Activated CD4-positive, alpha-beta T cell treated with anti-CD3 and anti-CD28 coated beads, Interleukin-10, Interleukin-2, amounts not matched to agents 100 ng/mL and 50 ng/mL, durations not matched to agents 16 hours and 8 hours (primary cell): ENCODE measurements around the gene DOK7.
"Not testable (repeated sequence)": the region's sequence is repeated elsewhere in the genome, so short reads cannot be mapped to it uniquely, and the experiment has no call there.

Experiments
- DNase-seq: peaks from one replicate; pipeline ENCODE4 v3.0.0-alpha.2; 2020

Gene DOK7

DNA sequence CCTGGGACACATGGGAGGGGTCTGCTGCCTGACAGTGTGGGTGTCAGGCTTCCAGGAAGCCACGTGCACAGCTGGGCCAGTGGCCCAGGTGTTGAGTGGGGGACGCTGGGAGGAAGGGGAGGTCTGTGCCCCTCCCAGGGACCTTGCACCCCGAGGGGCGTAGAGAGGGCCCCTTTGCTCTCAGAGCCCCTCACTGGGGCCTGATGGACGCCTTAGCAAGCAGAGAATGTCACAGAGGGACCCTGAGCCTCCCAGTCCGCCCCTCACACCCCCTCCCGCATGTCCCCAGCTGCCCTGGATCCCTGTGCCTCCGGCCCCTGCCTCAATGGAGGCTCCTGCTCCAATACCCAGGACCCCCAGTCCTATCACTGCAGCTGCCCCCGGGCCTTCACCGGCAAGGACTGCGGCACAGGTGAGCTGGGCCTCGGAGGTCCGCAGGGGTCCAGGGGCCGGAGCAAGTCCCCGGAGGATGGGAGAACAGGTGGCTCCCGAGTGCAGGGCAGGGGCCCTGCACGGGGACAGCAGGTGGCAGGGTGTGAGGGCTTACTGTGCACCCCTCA lies 19.3 kb upstream of the DOK7 start:
- DNase-seq = no peak

- no peak for DNase-seq
Measured at GRCh38 chr4:3444351-3445110, 18.6 kb upstream of the DOK7 start.

DNA sequence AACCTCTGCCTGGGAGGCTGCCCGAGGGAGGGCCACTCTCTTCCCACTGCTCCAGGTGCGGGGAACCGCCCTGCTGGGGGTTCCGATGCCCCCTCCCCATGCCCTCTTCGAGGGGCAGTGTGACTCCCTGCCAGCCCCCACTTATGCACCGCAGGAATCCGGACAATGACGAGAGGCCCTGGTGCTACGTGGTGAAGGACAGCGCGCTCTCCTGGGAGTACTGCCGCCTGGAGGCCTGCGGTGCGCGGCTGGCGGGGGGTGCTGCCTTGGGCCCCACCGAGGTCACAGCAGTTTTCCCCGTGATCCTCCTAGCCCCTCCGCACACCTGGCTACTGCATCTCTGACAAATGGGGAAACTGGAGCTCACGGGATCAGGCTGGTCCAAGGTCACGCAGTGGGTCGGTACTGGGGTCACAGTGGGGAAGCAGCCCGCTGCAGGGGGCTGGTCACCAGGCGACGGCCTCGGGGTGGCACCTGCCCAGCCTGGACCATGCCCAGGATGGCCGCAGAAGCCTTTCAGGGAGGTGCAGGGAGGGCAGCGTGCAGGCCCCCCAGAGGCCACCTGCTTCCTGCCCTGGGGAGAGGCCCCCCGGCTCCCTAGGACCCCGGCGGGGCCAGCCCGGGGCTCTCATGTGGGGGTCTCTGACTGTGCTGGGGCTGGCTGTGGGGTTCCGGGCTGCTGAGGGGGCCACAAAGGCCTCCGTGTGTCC lies 17.8 kb upstream of the DOK7 start:
- no peak for DNase-seq

- no peak for DNase-seq
Measured at GRCh38 chr4:3445829-3446545, 17.1 kb upstream of the DOK7 start.

GRCh38 chr4:3446631-3447320 lies 16.3 kb upstream of the DOK7 start:
- DNase-seq = no peak

DNA sequence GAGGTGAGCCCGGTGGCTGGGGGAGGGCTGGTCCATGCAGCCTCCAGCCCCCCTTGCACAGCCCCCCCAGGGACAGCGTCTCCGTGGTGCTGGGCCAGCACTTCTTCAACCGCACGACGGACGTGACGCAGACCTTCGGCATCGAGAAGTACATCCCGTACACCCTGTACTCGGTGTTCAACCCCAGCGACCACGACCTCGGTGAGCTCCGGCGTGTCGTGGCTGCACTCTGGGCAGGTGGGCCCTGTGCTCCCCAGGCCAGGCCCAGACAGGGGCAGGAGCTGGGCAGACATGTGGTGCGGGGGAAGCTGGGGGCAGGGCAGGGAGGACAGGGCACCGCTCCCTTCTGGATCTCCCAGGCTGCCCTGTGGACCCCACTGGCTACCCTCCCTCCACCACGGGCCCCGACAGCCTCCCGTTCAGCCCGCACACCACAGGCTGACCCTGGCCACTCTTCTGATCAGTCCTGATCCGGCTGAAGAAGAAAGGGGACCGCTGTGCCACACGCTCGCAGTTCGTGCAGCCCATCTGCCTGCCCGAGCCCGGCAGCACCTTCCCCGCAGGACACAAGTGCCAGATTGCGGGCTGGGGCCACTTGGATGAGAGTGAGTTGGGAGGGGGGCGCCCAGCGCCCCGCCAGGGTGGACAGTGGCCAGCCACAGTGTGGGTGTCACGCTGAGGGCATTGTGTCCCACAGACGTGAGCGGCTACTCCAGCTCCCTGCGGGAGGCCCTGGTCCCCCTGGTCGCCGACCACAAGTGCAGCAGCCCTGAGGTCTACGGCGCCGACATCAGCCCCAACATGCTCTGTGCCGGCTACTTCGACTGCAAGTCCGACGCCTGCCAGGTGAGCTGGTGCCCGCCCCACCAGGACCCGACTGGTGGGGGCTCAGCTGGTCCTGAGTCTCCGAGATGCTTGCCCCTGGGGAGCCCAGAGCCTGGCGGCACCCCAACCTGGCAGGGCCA lies 15.4 kb upstream of the DOK7 start:
- DNase-seq = no peak

DNA sequence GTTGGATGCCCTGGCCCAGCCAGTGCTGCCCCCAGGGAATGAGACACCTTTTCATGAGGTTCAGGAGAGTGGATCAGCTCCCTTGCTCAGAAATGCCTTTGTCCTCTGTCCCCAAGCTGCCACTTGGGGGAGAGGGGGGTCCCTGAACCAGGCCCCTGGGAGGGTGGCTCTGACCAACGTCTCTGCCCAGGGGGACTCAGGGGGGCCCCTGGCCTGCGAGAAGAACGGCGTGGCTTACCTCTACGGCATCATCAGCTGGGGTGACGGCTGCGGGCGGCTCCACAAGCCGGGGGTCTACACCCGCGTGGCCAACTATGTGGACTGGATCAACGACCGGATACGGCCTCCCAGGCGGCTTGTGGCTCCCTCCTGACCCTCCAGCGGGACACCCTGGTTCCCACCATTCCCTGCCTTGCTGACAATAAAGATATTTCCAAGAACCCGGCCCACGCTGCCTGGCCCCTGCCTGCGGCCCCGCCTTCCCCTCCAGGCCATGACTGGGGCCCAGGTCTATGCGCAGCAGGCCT lies 14.0 kb upstream of the DOK7 start:
- no peak for DNase-seq

DNA sequence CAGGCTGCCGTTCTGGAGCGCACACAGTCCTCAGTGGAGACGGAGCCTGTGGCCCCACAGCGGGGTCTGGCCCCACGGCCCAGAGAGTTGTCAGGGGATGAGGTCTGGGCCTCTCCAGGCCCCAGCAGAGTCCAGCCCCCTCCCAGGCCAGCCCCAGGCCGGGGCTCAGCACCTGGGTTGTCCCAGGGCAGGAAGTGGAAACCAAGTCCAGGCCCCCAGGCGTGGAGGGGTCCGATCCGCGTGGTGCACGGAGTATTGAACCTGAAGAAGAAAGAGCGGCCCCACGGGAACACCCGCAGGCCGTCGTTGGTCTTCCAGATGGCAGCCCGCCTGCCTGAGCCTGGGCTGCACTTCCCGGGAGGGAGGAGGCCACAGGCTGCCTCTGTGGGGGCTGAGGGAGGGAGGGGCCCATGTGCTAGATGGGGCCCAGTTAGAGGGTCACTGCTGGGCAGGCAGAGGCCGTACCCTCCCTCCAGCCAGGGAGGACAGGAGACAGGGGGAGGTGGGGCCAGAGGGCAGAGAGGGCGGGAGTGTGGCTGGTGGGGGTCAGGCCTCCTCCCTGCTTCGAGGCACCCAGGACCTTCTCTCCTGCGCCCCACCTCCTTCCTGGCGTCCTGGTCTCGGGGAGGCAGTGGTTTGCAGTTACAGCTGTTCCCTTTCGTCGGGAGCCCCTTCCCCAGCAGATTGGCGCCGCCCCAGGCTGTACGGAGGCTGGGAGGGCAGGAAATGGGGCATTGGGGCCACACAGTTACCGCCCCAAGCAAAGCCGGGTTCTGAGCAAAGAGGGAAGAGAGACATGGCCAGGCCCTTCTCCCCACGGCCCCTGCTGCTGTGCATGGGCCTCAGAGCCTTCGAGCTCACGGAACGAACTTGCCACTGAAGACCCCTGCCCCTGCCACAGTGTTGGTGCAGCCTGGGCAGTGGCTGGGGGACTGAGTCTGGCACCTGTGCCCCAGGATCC lies 13.3 kb upstream of the DOK7 start:
- no peak for DNase-seq

- DNase-seq = no peak
Measured at GRCh38 chr4:3450643-3451042, 12.5 kb upstream of the DOK7 start.

DNA sequence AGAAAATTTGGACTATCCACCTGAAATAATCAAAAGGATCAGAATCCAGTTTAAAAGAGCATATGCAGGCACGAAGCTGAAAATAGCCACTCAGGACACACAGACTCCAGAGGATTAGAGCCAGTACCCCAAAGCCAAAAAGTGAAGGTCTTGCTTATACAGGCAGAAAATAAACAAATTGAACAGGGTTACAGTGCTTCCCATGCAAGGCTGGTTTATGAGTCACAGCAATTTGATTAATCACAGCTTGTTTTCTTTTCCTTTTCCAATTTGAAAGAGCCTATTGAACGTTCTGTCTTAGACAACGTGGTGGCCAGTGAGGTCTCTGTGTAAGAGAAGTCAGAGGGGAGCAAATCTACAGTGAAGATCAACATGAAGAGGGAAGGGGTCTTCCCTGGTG lies 11.2 kb upstream of the DOK7 start:
- DNase-seq = no peak

- DNase-seq = no peak
Measured at GRCh38 chr4:3452376-3452775, 10.7 kb upstream of the DOK7 start.

DNA sequence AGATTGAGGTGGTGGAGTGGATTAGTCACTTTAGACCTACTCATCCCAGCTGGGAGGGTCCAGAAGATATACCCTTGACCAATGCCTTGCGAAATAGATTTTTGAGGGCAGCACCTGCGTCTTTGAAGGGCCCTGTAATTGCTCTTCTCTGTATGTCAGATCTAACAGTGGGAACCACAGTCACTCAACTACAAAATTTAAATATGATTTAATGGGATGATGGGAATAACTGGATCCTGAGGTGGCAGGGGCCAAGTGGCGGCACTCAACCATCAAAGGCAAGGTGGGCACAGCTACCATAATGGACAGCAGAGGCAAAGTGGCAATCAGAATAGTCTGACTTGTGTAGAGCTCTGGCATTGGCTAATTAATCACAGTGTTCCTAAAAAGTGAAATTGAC lies 7.5 kb upstream of the DOK7 start:
- not testable (repeated sequence) for DNase-seq

- DNase-seq = no peak
Measured at GRCh38 chr4:3458371-3458770, 4.7 kb upstream of the DOK7 start.

DNA sequence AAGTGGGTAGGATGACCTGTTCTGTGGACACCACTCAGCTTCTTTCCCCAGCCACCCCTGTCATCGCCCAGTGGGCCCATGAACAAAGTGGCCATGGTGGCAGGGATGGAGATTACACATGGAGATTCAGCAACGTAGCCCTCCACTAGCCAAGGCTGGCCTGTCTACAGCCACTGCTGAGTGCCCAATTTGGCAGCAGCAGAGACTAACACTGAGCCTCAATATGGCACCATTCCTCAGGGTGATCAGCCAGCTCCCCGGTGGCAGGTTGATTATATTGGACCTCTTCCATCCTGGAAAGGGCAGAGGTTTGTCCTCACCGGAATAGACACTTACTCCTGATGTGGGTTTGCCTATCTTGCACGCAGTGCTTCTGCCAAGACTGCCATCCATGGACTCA lies 4.0 kb upstream of the DOK7 start:
- not testable (repeated sequence) for DNase-seq

DNA sequence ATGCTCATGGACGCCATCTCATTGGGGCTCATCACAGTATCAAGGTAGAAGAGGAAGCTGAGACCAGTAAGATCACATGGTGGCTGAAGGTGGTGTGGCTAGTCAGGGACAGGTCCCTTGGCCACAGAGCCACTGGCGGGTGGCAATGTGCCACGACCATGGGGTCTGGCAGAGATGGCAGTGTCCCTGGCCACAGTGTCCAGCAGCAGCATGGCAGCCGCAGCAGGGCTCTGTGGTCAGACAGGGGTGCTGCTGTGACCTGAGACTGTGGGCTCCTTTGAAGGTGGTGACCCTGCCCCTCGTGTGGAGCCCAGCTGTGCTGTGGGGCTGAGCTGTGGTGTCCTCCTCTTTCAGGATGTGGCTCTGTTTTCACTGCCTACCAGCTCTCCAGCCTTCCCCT lies 2.2 kb upstream of the DOK7 start:
- no peak for DNase-seq

GRCh38 chr4:3461515-3462291 lies 1.4 kb upstream of the DOK7 start:
- DNase-seq = no peak

GRCh38 chr4:3462321-3462789 lies 751 bp upstream of the DOK7 start:
- DNase-seq = no peak

DNA sequence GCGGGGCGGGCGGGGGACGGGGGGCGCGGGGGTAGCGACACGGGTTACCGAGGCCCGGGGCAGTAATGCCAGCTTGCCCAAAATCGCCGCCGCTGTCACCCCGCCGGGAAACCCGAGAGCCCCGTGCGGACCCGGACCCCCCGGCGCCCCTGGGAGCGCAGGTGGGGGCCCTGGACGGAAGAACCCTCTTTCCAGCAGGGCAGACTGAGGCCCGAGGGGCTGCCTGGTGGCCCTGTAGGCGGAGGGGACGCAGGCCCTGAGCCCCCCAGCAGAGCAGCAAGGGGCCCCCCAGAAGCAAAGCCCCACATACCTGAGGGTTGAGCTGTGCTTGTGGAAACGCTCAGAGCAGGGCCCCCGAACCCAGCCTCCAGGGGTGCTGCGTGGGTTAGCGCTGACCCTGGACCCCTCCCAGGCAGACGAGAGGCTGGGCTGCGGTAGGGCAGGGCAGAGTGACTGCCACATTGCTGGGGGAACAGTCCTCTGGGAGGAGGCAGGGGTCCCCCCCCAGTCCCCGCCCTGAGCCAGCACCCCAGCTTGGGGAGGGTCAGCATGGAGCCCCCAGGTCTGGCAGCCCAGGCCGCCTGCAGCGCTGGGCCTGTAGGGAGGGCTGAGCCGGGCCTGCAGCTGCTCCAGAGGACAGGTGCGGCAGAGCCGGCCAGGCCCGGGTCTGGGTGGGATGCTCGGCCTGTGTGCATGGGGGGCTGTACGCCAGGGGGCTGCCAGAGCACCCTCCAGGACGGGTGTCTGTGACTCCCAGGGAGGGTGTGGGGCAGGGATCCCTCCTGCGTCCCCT lies 646 bp downstream of the DOK7 start:
- DNase-seq = no peak
